IMR-90 (cell line): Measurements from ENCODE around the gene HOXA13. TPM values are rescaled to one million over a fixed set of nuclear protein-coding genes. Genes with fewer than 3 reads are reported as not detected.

Source experiments
- ATAC-seq: fragments of 200-7000 bp; cut with Tn5 transposase; 2 replicates; pipeline ENCODE4 v1.9.1; 2020; ENCODE audit warnings: low read depth, mild to moderate bottlenecking, moderate library complexity
- BruUV-seq: library from RNA; stranded (reverse); fragments of 400-500 nt; replicated peaks from 2 replicates; lab custom pipeline; 2021; lab: Mats Ljungman, UMichigan
- CTCF ChIA-PET: fragments of 300-600 bp; formaldehyde crosslinking; extraction: SDS; loops from one replicate; lab custom pipeline; 2021; ENCODE audit warnings: antibody characterized with exemption; lab: Yijun Ruan, JAX
- POLR2A ChIA-PET: fragments of 300-600 bp; sonication (Branson Sonifier 250); formaldehyde crosslinking; loops from one replicate; lab custom pipeline; 2022; ENCODE audit warnings: antibody characterized with exemption; ENCODE audit not compliant: unreplicated experiment; lab: Charles Lee
- DNase-seq: peaks from one replicate; pipeline ENCODE4 v3.0.0; 2013
- H2AFZ ChIP-seq: replicated peaks from 2 replicates; pipeline ENCODE3; 2013; ENCODE audit warnings: low read length, mild to moderate bottlenecking; ENCODE audit not compliant: poor library complexity
- H2AK5ac ChIP-seq: 2 replicates; pipeline ENCODE4 v1.6.1; 2013; ENCODE audit warnings: low read depth, low read length, inconsistent platforms
- H2AK9ac ChIP-seq: replicated peaks from 2 replicates; pipeline ENCODE3; 2013; ENCODE audit warnings: mild to moderate bottlenecking, low read depth, low read length, moderate library complexity; ENCODE audit not compliant: poor library complexity
- H2BK120ac ChIP-seq: 2 replicates; pipeline ENCODE4 v1.6.1; 2013; ENCODE audit warnings: low read depth, low read length, inconsistent platforms
- H2BK15ac ChIP-seq: 3 replicates; pipeline ENCODE4 v1.6.1; 2013; ENCODE audit warnings: low read depth, low read length, inconsistent platforms
- H2BK20ac ChIP-seq: 2 replicates; pipeline ENCODE4 v1.6.1; 2013; ENCODE audit warnings: low read depth, mild to moderate bottlenecking, inconsistent platforms, low read length, moderate library complexity
- H2BK5ac ChIP-seq: 2 replicates; pipeline ENCODE4 v1.6.1; 2013; ENCODE audit warnings: mild to moderate bottlenecking, low read depth, low read length, inconsistent platforms; ENCODE audit not compliant: poor library complexity, severe bottlenecking
- H3K14ac ChIP-seq: replicated peaks from 2 replicates; pipeline ENCODE4 v1.6.1; 2013; ENCODE audit warnings: low read depth, low read length, inconsistent platforms
- H3K18ac ChIP-seq: 2 replicates; pipeline ENCODE4 v1.6.1; 2013; ENCODE audit warnings: low read depth, low read length, control low read depth
- H3K23ac ChIP-seq: 2 replicates; pipeline ENCODE4 v1.6.1; 2013; ENCODE audit warnings: low read depth, low read length, inconsistent platforms
- H3K27ac ChIP-seq: 2 replicates; pipeline ENCODE4 v1.5.1; 2013; ENCODE audit warnings: mild to moderate bottlenecking, control low read depth, low read length; ENCODE audit not compliant: insufficient read depth
- H3K27me3 ChIP-seq: 2 replicates; pipeline ENCODE4 v1.6.1; 2013; ENCODE audit warnings: low read length; ENCODE audit not compliant: control insufficient read depth, insufficient read depth
- H3K36me3 ChIP-seq: 2 replicates; pipeline ENCODE4 v1.6.1; 2013; ENCODE audit warnings: low read length, mixed read lengths; ENCODE audit not compliant: control insufficient read depth, insufficient read depth
- H3K4ac ChIP-seq: 2 replicates; pipeline ENCODE4 v1.6.1; 2013; ENCODE audit warnings: low read depth, low read length, inconsistent platforms
- H3K4me1 ChIP-seq: 2 replicates; pipeline ENCODE4 v1.6.1; 2013; ENCODE audit warnings: low read length, mixed read lengths; ENCODE audit not compliant: control insufficient read depth, insufficient read depth
- H3K4me2 ChIP-seq: 2 replicates; pipeline ENCODE4 v1.6.1; 2013; ENCODE audit warnings: low read depth, mild to moderate bottlenecking, control low read depth, low read length, moderate library complexity
- H3K4me3 ChIP-seq: 2 replicates; pipeline ENCODE4 v1.5.1; 2013; ENCODE audit warnings: low read depth, mild to moderate bottlenecking, control low read depth, low read length, moderate library complexity; ENCODE audit not compliant: insufficient read depth
- H3K56ac ChIP-seq: 2 replicates; pipeline ENCODE4 v1.6.1; 2013; ENCODE audit warnings: low read length, inconsistent platforms; ENCODE audit not compliant: insufficient read depth; ENCODE audit errors: extremely low read depth
- H3K79me1 ChIP-seq, 2 experiments: 2 replicates each; pipeline ENCODE4 v1.6.1; 2013; ENCODE audit warnings: low read length in 2 of 2, inconsistent platforms in 1 of 2, low read depth in 1 of 2
- H3K9ac ChIP-seq: 2 replicates; pipeline ENCODE4 v1.6.1; 2013; ENCODE audit warnings: low read depth, low read length, control low read depth
- H3K9me1 ChIP-seq: 2 replicates; pipeline ENCODE4 v1.6.1; 2013; ENCODE audit warnings: low read length, inconsistent platforms; ENCODE audit not compliant: insufficient read depth
- H3K9me3 ChIP-seq: 2 replicates; pipeline ENCODE4 v1.6.1; 2013; ENCODE audit warnings: low read length; ENCODE audit not compliant: control insufficient read depth, insufficient read depth
- H4K20me1 ChIP-seq: 2 replicates; pipeline ENCODE4 v1.6.1; 2013; ENCODE audit warnings: low read length, inconsistent platforms; ENCODE audit not compliant: insufficient read depth
- H4K5ac ChIP-seq: 2 replicates; pipeline ENCODE4 v1.6.1; 2013; ENCODE audit warnings: mild to moderate bottlenecking, low read depth, low read length, control low read depth
- H4K8ac ChIP-seq, 2 experiments: 2 replicates each; pipeline ENCODE4 v1.6.1; 2013; ENCODE audit warnings: low read depth in 2 of 2, low read length in 2 of 2, control low read depth in 1 of 2, inconsistent platforms in 1 of 2
- H4K91ac ChIP-seq: 2 replicates; pipeline ENCODE4 v1.6.1; 2013; ENCODE audit warnings: low read depth, low read length, inconsistent platforms; ENCODE audit not compliant: insufficient read depth
- CHD1 ChIP-seq: IDR thresholded peaks from 2 replicates; pipeline ENCODE4 v1.6.1; 2012; ENCODE audit warnings: low read depth, low read length, improper control_type of control experiment
- POLR2A ChIP-seq: IDR thresholded peaks from 2 replicates; pipeline ENCODE4 v1.6.1; 2012; ENCODE audit warnings: mild to moderate bottlenecking, low read depth, low read length
- WGBS, 2 experiments: methylation state at CpG; one replicate each; pipeline versions ENCODE4 v1.1.5 to v1.1.7; 2013; ENCODE audit warnings: missing lambda C conversion rate in 2 of 2; ENCODE audit not compliant: insufficient read length in 1 of 2; ENCODE audit errors: extremely low coverage in 2 of 2; 5-methylcytosine and 5-hydroxymethylcytosine counted together
- dilution Hi-C: fragments of 300-500 bp; cut with HindIII; formaldehyde crosslinking; loops from one replicate; pipeline ENCODE4 v1.14.3; 2018; ENCODE audit warnings: low sequenced_read_pairs; ENCODE audit not compliant: unreplicated experiment
- in situ Hi-C: fragments of 300-500 bp; cut with MboI; formaldehyde crosslinking; loops from 3 replicates; pipeline ENCODE4 v1.14.3; 2019; ENCODE audit warnings: low sequenced_read_pairs, inconsistent platforms, mixed read lengths
- intact Hi-C: fragments of 100-400 bp; cut with micrococcal nuclease; formaldehyde crosslinking; loops from 2 replicates; pipeline ENCODE4 v1.10.0; 2022
- polyA plus RNA-seq, 3 experiments: library from polyadenylated mRNA; depleted of rRNA; stranded (reverse); fragments of >200 nt; gene quantifications; 2 replicates each; pipeline ENCODE4 v1.2.3, GENCODE V29; 2012; ENCODE audit warnings: low replicate concordance in 1 of 3
- total RNA-seq: library from RNA; depleted of rRNA; stranded (reverse); fragments of >200 nt; gene quantifications from 2 replicates; pipeline ENCODE4 v1.2.3, GENCODE V29; 2012

The HOXA13 gene
- total and polyA plus RNA-seq, 2 of the 4 experiments (the other 2 are of a cell fraction), result not detected

- H3K27me3 ChIP-seq, result peaks cover 91% of the 10 kb centered on the region
- H2BK15ac ChIP-seq, result no peak overlapping the region
- ChIA-PET POLR2A (no interaction called here), CTCF (interaction anchor here (0.6 to 0.7 kb wide), 3 partner anchors 11 to 486 kb away, joined by 3 to 4 read pairs (median 3); no protein-coding TSS in a partner anchor)
- no peak overlapping the region for H2AK5ac ChIP-seq
- no peak overlapping the region for H2AK9ac ChIP-seq
- no peaks in the 10 kb centered on the region for H3K4me1 ChIP-seq
- TF ChIP-seq CHD1 (no peak), POLR2A (no peak)
- no peak overlapping the region for H3K18ac ChIP-seq
- H4K91ac ChIP-seq, result no peak overlapping the region
- no peak overlapping the region for H3K4me3 ChIP-seq
- no peaks in the 10 kb centered on the region for H3K79me1 ChIP-seq
- no peak overlapping the region for H3K9ac ChIP-seq
- no peak overlapping the region for H2BK20ac ChIP-seq
- DNase-seq (no peak), ATAC-seq (no peak)
- in situ Hi-C loops, result no loop called here
- no peak overlapping the region for H4K8ac ChIP-seq
- H4K5ac ChIP-seq, result no peak overlapping the region
- dilution Hi-C loops, result no loop called here
- intact Hi-C loops, result loop anchor here (10.0 kb wide), 1 partner anchor 1913 kb away; no protein-coding TSS in a partner anchor
- no peak overlapping the region for H3K23ac ChIP-seq
- H3K36me3 ChIP-seq, result no peaks in the 10 kb centered on the region
- H3K14ac ChIP-seq, result no peak overlapping the region
- H4K20me1 ChIP-seq, result peaks cover 13% of the 10 kb centered on the region; the same call in 1 of the 2 replicates
- H3K4me2 ChIP-seq, result no peak overlapping the region
- H3K56ac ChIP-seq, result no peak overlapping the region
- WGBS, 2 experiments, result 60% methylated on average over 1 of the region's 4 CpGs; no CpG with 5 or more reads in 1 of the 2 experiments
- H2AFZ ChIP-seq, result no peak overlapping the region
- H3K4ac ChIP-seq, result no peak overlapping the region
- H2BK5ac ChIP-seq, result no peak overlapping the region
- H2BK120ac ChIP-seq, result no peak overlapping the region
- peaks cover 27% of the 10 kb centered on the region for H3K9me3 ChIP-seq
- no peaks in the 10 kb centered on the region for H3K9me1 ChIP-seq
- H3K27ac ChIP-seq, result no peak overlapping the region
- no TSS peak for BruUV-seq
Observed at GRCh38 chr7:27167916-27168264, 32.0 kb downstream of the HOXA13 start.
